NOMO-1 treated with dmso at 0.1 percent for 144 hours (cell line): Measurements from ENCODE around the gene CPED1.
"Not testable (repeated sequence)": the region's sequence is repeated elsewhere in the genome, so short reads cannot be mapped to it uniquely, and the experiment has no call there.

Experiments
- DNase-seq: peaks from one replicate; lab custom pipeline; 2025; ENCODE audit not compliant: unreplicated experiment; lab: John Stamatoyannopoulos, UW

CPED1 gene

DNA sequence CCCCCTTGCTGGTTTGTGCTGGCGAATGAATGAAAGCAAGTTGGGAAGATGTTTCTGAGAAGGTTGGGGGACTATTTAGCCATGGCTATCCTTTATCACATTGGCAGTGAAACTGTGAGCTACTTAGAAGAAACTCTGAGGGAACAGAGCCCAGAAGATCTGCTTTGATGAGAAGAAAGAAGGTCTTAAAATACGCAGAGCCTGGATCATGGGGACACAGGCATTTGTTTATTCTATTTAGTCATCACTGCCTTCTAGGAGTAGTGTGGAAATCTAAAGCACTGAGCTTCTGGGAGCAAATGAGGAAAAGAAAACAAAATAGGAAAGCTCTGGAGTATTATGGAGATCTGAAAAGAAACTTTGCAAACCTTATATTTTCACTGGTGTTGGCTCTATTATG is 28.5 kb downstream of the CPED1 start:
- DNase-seq, result no peak

- no peak for DNase-seq
Observed at GRCh38 chr7:121017586-121017985, 29.1 kb downstream of the CPED1 start.

DNA sequence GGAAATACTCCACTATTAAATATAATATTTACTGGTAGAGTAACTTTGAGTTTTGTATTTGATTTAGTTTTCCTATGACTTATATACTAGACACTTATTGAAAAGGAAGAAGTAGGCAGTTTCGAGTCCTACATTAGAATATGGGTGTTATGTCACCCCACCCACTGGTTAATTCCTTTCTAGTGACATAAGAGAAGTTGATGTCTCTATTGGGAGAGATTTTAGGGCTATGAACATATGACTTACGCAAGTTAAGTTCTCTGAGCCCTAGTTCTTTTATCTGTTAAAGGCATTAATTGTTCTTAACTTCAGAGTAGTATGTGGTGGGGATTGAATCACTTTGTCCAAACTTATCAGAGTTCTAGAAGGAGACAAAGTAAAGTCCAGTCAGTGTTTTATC is 30.5 kb downstream of the CPED1 start:
- DNase-seq, result no peak

- no peak for DNase-seq
Observed at GRCh38 chr7:121020249-121020988, 31.9 kb downstream of the CPED1 start.

DNA sequence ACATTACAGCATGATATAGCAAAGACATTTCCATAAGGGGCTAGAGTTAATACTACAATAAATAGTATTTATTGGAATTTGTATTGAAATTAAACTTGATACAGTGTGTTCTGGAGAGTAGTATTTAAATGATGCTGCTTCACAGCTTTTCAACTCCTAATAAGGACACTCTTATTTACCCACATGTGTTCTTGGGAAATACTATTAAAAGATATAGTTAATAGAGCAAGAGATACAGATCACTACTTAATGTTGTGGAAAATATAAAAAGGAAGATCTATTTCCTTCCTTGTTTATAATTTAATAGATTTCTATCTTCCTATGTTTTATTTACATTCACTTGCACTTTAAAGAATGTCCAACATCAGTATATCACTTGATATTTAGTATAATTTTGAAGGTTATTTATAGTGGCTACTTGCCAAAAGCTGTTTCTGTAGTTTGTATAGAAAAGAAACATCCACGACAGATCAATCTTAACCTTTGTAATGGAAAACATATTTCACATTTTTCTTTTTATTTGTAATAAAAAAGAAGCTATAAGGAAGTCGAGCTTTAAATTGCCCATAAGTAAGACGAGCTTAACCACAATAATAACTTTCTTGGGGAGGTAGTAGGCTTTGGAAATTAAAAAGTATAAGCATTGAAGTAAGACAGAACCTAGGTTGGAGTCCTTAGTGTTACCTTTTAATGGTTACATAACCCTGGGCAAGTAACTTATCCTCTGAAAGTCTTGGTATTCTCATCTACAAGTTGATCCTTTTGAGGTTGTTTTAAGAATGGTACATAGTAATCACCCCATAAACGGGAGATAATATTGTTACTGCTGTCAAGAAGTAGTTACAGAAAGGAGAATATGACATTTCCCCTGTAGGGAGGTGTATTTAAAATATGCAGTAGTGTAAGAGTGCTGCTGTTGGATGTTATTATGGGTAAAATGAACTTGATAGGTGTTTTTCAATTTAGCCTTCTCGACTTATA is 32.8 kb downstream of the CPED1 start:
- DNase-seq, result no peak

DNA sequence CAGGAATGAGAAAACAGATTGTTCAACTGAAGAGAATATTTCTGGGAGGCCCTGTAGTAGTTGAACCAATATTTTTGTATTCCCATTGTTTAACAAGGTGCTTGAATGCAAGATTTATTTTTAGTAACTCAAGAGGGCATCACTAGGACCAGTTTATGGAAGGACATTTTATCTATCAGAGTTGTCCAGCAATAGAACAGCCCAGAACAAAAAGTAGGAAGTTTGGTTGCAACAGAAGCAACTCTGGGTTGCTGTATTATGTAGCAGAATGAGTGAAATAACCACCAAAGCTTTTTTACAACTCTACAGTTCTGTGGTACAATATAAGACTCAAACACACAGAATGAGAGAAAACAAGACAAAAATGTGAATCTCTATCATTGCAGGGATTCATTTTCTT is 34.7 kb downstream of the CPED1 start:
- no peak for DNase-seq

DNA sequence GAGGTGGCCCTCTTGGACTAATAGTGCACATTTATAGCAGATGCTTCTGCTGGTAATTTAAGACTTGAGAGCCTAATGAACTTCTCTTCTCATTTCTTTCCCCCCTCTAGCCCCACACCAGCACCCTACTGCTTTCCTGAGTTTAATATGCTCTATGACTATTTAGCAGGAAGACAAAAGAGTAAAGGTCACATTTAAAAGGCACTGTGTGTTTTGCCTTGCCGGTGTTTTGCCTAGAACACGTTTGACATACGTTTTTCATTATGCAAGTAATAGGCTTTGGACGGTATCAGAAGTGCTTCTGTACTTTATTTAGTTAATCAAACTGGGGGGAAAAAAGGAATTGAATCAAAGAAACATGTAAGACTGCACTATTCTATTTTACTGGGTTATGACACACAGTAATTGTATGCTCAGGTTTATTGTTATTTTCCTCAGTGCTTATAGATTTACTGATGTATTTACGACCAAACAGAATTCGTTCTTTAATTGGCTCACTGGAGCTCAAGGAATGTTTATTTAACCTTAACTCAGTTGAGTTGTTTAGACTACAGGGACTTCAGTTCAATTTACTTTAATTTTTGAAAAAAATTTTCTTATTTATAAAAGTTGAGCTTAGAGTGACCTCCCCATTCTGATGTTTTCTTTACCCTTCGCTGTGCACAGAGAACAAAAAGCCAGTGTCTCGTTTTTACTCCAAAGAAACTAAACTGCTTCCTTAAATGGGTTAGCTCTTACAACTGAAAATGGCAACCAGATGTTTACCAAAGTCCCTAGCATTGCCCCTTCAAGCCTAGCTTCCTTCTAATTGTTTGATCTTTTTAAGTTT is 35.4 kb downstream of the CPED1 start:
- DNase-seq, result no peak

DNA sequence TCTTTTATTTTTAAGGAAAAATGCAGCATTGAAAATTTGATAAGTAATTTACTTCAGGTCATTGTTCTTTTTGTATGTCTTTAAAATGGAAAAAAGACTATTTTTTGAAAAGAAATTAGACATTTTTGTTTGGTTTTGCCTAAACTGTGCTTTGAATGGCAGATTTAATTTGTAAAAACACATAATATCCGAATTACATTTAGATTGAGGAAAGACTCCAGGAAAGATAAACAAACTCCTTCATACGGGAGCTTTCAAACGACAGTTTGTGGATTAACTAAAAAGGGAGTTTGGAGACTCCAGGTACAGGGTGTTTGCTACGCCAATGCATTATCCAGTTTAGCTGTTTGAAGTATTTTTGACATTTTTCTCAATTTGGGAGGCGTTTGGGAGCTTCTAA is 36.1 kb downstream of the CPED1 start:
- no peak for DNase-seq

GRCh38 chr7:121026159-121026558 is 37.6 kb downstream of the CPED1 start:
- no peak for DNase-seq

DNA sequence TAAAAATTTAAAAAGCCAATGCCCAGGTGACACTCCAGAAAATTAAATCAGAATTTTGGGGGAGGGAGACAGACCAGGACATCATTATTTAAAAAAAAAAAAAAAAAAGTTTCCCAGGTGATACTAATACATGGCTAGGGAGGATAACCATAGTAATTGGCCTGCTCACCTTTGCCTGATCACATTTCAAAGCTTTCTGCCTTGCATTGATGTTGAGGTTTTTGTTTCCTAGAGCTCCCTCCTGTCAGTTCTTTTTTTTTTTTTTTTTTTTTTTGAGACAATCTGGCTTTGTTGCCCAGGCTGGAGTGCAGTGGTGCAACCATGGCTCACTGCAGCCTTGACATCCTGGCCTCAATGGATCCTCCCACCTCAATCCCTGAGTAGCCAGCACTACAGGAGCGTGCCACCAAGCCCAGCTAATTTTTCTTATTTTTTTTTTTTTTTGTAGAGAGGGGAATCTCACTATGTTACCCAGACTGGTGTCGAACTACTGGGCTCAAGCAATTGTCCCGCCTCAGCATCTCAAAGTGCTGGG is 38.1 kb downstream of the CPED1 start:
- DNase-seq, result no peak

GRCh38 chr7:121027761-121028669 is 39.5 kb downstream of the CPED1 start:
- DNase-seq, result no peak

- no peak for DNase-seq
Observed at GRCh38 chr7:121029302-121029701, 40.8 kb downstream of the CPED1 start.

DNA sequence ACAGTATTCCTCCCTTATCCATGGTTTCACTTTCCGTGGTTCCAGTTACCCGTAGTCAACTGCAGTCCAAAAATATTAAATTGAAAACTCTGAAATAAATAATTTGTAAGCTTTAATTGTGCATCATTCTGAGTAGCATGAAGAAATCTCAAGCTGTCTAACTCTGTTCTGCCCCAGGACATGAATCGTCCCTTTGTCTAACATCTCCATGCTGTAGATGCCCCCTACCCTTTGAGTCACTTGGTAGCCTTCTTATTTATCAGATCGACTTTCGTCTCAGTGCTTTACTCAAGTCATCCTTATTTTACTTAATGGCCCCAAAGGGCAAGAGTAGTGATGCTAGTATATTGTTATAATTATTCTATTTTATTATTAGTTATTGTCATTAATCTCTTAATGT is 41.8 kb downstream of the CPED1 start:
- DNase-seq, result no peak

- DNase-seq, result no peak
Observed at GRCh38 chr7:121032645-121033460, 44.3 kb downstream of the CPED1 start.

- DNase-seq, result no peak
Observed at GRCh38 chr7:121034929-121035328, 46.4 kb downstream of the CPED1 start.

DNA sequence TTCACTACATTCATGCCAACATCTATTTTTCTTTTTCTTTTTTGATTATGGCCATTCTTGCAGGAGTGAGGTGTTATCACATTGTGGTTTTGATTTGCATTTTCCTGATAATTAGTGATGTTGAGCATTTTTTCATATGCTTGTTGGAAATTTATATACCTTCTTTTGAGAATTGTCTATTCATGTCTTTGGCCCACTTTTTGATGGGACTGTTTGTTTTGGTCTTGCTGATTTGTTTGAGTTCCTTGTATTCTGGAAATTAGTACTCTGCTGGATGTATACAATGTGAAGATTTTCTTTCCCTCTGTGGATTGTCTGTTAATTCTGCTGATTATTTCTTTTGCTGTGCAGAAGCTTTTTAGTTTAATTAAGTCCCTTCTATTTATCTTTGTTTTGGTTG is 48.3 kb downstream of the CPED1 start:
- not testable (repeated sequence) for DNase-seq

DNA sequence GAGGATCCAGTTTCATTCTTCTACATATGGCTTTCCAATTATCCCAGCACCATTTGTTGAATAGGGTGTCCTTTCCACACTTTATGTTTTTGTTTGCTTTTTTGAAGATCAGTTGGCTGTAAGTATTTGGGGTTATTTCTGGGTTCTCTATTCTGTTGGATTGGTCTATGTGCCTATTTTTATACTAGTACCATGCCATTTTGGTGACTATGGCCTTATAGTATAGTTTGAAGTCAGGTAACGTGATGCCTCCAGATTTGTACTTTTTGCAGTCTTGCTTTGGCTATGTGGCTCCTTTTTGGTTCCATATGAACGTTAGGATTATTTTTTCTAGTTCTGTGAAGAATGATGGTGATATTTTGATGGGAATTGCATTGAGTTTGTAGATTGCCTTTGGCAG is 48.8 kb downstream of the CPED1 start:
- DNase-seq, result not testable (repeated sequence)

DNA sequence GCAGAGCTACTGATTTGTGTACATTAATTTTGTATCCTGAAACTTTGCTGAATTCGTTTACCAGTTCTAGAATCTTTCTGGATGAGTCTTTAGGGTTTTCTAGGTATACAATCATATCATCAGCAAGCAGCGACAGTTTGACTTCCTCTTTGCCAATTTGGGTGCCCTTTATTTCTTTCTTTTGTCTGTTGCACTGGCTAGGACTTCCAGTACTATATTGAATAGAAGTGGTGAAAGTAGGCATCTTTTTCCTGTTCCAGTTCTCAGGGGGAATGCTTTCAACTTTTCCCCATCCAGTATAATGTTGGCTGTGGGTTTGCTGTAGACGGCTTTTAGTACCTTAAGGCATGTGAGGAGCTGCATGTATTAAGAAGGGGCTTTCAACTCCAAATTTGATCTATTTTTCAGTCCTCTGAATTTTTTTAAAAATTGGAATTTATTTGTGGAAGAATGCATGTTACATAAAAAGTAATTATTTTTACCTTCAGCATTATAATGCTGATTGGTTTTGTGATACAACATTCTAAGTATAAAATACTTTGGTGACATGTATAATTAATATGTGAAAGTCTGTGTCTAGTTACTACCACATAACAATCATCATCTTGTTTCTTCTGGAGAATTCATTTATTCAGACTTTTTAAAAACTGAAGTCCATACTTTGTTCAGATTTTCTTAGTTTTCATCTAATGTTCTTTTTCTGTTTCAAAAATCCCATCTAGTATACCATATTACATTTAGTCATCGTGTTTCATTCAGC is 49.6 kb downstream of the CPED1 start:
- DNase-seq, result no peak
